Measurements from ENCODE around the gene PARD3B. TPM values are rescaled to one million over a fixed set of nuclear protein-coding genes. Genes with fewer than 3 reads are reported as not detected.

PARD3B gene
- total and polyA plus RNA-seq, 10 of the 15 experiments (the other 5 are each of a cell fraction or from before 2014, with no cell fraction given): 0.01 to 0.54 (median 0.07) TPM; not detected in 7

GRCh38 chr2:205003288-205003687 is 458.0 kb downstream of the PARD3B start:
- ChIA-PET CTCF (no interaction called here), POLR2A (no interaction called here), SMC1A (ENCODE audit: uncharacterized antibody, unreplicated experiment) (no interaction called here), RAD21 (ENCODE audit: unreplicated experiment) (no interaction called here)
- in situ Hi-C loops (cut with MboI): no loop called here
- FAIRE-seq: no peak
- Histone ChIP-seq H3K9ac (ENCODE audit: control insufficient read depth, insufficient read depth, low read length) (no peak overlapping the region), H3K79me2 (ENCODE audit: control insufficient read depth, insufficient read depth, low read length) (no peaks in the 10 kb centered on the region), H3K9me3 (replicated peaks; ENCODE audit: control insufficient read depth, insufficient read depth, low read length) (no peaks in the 10 kb centered on the region), H3K36me3 (ENCODE audit: control insufficient read depth in 2 of 2, insufficient read depth in 2 of 2, low read length in 1 of 2) (no peaks in the 10 kb centered on the region), H3K27ac (ENCODE audit: control insufficient read depth, insufficient read depth) (no peak overlapping the region), H4K20me1 (ENCODE audit: control insufficient read depth, insufficient read depth) (no peaks in the 10 kb centered on the region), H3K4me3 (no peak overlapping the region), H3K4me2 (ENCODE audit: control insufficient read depth, insufficient read depth) (no peak overlapping the region), H3K4me1 (ENCODE audit: control insufficient read depth, insufficient read depth, low read length) (no peaks in the 10 kb centered on the region), H3K27me3 (replicated peaks in 1 of 2; ENCODE audit: control insufficient read depth in 2 of 2, insufficient read depth in 2 of 2, low read length in 1 of 2) (no peaks in the 10 kb centered on the region), H2AFZ (ENCODE audit: control insufficient read depth, low read depth, low read length) (no peak overlapping the region)
- 7% methylated on average over 4 of the region's 4 CpGs for WGBS (ENCODE audit: insufficient coverage, insufficient replicate concordance, low lambda C conversion rate, missing lambda C conversion rate)
- DNase-seq (ENCODE audit: low read depth, low spot score): no peak
- no TSS peak for BruUV-seq (replicated peaks)
- TF ChIP-seq RBBP5 (conservative IDR thresholded peaks at IDR 0.05) (no peak), IRF4 (IDR thresholded peaks at IDR 0.05; ENCODE audit: low read depth, low read length) (no peak), PAX8 (IDR thresholded peaks at IDR 0.05) (no peak), JUND (IDR thresholded peaks at IDR 0.05; ENCODE audit: low read depth, low read length) (no peak), POLR2A (IDR thresholded peaks at IDR 0.05; ENCODE audit: low read depth, low read length) (no peak), RCOR1 (conservative IDR thresholded peaks at IDR 0.05; ENCODE audit: low read depth, low read length) (no peak), MYB (IDR thresholded peaks at IDR 0.05; ENCODE audit: borderline replicate concordance, low read depth, low read length) (no peak), IKZF2 (IDR thresholded peaks at IDR 0.05) (no peak), NFYA (IDR thresholded peaks at IDR 0.05; ENCODE audit: borderline replicate concordance, low read depth, low read length) (no peak), SRF (IDR thresholded peaks at IDR 0.05; ENCODE audit: low read depth in 2 of 2, low read length in 2 of 2) (no peak), IKZF1 (conservative IDR thresholded peaks at IDR 0.05) (no peak), ZNF687 (IDR thresholded peaks at IDR 0.05) (no peak), POU2F2 (IDR thresholded peaks at IDR 0.05; ENCODE audit: borderline replicate concordance, low read depth, low read length) (no peak), NRF1 (conservative IDR thresholded peaks at IDR 0.05; ENCODE audit: low read depth, low read length) (no peak), MTA2 (IDR thresholded peaks at IDR 0.05; ENCODE audit: low read depth) (no peak), BACH1 (IDR thresholded peaks at IDR 0.05; ENCODE audit: borderline replicate concordance) (no peak), ZNF217 (IDR thresholded peaks at IDR 0.05) (no peak), MAX (IDR thresholded peaks at IDR 0.05; ENCODE audit: low read depth, low read length) (no peak)
- ATAC-seq: no peak
- intact Hi-C loops (cut with micrococcal nuclease; ENCODE audit: unreplicated experiment): no loop called here
